ENCODE results near the gene DOCK6.

The DOCK6 gene

DNA sequence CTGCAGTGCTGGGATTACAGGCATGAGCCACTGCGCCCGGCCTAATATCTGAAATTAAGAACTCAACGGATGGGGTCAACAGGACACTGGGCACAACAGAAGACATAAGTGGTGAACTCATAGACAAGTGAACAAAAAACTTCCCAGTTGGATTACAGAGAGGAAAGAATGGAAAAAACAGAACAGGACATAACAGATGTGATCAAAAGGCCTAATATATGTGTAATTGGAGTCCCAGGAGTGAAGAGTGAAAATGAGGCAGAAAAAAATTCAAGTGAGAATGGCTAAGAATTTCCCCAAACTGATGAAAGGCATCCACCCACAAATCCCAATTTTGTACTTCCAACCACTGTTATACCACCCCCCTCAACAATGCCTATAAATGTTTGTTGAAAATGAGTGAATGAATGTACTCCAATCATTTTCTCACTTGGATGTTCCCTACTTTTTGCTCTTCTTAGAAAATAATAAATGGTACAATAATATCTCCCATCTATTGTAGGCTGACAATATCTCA, 41.2 kb downstream of the DOCK6 start:
- DNase-seq = no peak

DNA sequence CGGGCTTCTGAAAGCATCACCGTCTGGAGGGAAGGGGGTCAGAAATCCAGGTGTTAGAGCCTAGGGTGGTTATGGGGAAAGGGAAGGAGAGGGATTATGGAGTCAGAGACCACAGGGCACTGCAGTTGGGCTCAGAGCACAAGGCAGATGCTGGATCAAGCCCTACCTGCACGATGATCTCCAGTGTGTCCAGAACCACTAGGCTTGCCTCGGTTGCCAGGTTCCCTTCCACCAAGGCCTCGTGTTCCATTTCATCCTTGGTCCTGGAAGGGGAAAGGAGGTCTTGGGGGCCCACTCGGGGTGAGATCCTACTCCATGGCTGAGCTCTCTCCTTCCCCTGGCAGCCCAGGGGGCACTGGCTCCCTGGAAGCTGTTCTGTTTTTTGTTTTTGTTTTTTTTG, 47.9 kb downstream of the DOCK6 start:
- DNase-seq = no peak

DNA sequence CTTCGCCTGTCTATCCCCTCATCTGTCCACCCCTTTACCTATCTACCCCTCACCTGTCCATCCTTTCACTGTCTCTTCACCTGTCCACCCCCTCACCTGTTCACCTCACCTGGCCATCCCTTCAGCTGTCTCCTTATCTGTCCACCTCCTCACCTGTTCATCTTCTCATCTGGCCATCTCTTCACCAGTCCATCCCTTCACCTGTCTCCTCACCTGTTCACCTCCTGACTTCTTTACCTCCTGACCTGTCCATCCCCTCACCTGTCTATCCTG, 51.7 kb downstream of the DOCK6 start:
- no peak for DNase-seq

DNA sequence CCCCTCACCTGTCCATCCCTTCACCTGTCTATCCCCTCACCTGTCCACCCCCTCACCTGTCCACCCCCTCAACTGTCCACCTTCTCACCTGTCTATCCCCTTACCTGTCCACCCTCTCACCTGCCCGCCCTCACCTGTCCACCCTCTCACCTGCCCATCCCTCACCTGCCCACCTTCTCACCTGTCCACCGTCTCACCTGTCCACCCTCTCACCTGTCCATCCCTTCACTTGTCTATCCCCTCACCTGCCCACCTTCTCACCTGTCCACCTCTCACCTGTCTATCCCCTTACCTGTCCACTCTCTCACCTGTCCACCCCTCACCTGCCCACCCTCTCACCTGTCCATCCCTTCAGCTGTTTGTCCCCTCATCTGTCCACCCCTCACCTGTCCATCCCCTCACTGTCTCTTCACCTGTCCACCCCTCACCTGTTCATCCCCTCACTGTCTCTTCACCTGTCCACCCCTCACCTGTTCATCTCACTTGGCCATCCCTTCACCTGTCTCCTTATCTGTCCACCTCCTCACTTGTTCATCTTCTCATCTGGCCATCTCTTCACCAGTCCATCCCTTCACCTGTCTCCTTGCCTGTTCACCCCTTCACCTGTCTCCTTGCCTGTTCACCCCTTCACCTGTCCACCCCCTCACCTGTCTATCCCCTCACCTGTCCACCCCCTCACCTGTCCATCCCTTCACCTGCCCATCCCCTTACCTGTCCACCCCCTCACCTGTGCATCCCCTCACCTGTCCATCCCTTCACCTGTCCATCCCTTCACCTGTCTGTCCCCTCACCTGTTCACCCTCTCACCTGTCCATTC, 52.3 kb downstream of the DOCK6 start:
- no peak for DNase-seq

DNA sequence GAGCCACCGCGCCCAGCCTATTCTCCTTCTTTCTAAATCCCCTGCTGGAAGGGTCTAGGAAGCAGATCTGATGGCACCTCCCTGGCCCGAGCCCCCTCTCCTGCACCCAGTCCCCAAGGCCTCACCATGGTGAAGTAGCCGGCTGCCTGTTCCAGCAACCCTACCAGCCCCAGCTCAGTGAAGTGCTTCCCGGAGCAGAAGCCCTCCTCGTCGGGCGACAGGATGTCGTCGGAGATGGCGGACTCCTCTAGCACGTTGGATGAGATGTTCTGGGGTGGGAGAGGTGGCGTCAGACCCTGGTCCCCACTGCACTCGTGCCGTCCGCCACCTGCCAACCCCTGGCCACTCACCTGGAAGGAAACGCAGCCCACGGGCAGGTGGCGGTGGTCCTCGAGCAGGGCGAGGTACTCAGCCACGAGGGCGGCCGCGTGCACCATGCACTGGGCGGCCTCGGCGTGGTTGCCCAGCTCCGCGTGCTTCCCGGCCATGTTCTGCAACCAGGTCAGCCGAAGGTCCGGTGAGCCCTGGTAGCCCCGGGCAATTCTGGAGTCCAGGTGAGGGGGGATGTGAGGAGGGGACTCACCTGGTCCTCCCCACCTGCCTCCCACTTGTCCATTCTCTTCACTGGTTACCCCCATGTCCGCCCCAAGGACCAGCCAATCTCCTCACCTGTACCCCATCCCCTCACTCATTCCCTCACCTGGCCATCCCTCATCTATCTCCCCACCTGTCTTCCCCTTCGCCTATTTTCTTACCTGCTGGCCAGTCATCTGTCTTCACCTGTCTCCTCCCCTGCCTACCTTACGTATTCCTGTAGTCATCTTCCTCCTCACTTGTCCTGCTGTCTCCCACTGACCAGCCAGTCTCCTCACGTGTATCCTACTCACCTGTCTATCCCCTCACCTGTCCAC, 53.5 kb downstream of the DOCK6 start:
- DNase-seq = no peak

DNA sequence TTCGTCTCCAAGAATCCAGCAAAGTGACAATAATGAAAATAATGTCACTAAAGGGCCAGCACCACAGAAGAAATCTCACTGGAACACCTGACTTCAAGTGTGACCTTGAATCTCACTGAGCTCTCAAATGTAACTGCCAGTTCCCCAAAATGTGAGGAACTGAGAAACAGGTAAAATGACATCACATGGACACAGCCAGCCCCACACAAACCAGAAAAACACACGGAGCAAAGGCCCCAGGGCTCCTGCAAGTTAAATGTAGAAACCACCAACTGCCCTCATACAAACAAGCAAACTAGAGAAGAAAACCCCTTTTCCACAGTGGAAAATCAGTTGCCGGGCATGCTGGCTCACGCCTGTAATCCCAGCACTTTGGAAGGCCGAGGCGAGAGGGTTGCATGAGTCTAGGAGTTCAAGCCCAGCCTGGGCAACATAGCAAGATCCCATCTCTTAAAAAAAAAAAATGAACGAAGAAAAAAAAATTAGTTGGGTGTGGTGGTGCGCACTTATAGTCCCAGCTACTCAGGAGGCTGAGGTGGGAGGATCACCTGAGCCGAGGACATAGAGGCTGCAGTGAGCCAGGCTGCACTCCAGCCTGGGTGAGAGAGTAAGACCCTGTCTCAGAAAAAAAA, 56.3 kb downstream of the DOCK6 start:
- DNase-seq = no peak

DNA sequence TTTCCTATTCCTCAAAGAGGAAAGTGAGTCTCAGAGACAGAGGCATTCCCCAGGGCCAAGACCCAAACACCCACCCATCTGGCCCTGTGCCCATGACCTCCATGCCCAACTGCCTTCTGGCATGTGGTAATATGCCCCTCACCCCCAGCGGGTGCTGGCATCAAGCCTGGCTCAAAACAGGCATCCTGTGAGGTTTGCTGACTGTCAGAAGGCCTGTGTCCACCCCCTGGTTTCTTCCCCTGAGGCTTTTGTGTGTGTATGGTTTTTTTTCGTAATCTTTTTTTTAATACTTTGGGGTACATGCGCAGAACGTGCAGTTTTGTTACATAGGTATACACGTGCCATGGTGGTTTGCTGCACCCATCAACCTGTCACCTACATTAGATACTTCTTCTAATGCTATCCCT, 57.4 kb downstream of the DOCK6 start:
- no peak for DNase-seq

DNA sequence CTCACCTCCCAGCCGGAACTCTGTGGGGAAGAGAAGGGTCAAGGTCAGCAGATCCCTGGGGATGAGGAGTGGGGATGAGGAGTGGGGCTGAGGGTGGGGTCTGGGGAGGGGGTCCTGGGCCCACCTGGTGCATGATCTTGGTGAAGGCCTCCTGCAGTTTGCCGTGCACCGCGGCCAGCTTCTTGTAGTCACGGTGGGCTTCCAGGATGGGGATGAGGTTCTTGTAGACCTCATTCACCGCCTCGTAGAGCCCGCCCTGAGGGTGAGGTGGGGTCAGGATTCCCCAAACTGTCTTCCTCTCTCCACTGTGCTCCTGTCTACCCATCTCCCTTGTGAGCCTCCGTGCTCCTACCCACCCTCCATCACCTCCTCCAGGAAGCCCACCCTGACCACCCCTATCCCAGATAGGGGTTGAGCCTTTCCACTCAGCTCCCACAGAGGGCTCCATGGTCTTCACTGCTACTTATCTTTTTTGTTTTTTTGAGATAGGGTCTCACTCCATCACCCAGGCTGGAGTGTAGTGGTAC, 58.2 kb downstream of the DOCK6 start:
- no peak for DNase-seq

DNA sequence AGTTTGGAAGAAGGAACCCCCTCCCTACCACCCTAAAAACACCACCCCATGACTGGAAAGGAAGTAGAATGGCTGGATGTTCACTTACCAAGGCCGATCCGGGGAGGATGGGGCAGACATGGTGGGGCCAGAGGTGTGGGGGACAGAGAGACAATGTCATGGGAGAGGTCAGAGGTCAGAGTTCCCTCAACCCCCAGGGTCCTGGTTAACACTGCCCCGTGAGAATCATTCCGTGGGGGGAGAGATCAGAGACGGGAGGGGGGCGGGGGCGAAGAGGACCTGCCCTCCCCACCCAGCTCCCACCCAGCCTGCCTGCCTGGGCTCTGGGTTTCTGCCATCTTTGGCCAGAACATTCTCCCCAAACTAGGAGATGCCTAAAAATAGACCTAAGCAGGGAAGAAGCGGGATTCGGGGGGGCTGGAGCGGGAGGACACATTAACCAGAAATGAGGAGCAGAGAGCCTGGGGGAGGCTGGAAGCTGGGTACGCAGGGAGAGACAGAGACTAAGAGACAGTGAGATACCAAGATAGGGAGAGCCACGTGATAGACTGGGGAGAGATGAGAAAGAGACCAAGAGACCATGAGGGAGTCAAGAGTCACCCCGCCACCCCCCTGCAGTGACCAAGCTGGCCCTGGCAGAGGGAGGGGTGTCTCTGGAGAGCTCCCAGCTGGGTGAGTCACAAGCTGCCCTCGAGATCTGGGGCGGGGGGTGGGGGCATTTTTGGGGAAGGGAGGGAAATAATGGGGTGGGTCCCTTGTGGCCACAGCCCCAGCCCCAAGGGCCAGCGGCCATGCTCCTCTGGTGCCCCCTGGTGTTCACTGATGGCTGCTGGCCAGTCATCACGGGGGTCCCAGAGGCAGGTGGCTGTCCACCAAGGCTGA, 58.9 kb downstream of the DOCK6 start:
- peak in 1 of 2 experiments; percentile 28 for DNase-seq

DNA sequence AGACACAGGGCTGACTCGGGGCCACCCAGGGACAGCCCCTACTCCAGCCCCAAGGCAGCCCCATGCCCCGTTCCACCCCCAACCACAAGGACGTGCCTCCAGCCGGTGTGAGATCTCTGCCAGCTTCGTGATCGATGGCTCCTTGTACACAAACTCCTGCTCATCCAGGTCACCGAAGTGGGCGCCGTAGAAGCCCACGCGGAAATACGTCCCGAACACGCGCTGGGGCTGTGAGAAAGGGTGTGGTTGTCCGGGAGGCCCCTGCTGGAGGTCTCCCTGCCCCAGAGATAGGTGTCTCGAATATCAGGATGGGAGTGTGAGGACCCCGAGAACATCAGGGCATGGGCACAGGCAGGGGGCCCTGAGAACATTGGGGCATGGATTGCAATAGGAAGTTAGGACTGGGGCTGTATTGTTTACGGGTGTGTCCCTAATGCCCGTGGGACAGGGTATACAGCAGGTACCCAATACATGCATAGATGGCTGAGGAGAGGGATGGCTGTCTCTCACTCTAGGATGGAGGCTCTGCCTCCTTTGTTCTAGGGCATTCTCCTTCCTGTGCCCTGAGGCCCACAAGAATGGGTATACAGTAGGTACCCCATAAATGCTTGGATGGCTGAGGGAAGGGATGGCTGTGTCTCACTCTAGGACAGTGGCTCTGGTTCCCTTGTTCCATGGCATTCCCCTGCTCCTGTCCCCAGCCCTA, 59.7 kb downstream of the DOCK6 start:
- no peak for DNase-seq

DNA sequence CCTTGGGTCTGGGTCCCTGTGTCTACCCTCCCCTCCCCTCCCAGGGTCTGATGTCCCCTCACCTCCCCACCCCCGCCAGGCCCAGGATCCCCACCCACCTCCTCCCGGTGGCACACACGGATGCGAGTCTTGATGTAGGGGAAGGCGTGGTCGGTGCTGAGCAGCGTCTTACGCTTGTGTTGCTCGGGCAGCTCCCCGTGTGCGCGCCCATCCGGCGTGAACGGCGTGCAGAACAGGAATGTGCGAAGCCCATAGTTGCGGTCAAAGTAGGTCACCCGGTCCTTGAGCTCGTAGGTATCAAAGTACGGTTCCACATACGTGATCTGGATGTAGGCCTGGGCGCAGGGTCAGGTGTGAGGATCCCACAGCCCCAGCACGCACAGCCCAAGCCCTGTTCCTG, 60.5 kb downstream of the DOCK6 start:
- no peak for DNase-seq

DNA sequence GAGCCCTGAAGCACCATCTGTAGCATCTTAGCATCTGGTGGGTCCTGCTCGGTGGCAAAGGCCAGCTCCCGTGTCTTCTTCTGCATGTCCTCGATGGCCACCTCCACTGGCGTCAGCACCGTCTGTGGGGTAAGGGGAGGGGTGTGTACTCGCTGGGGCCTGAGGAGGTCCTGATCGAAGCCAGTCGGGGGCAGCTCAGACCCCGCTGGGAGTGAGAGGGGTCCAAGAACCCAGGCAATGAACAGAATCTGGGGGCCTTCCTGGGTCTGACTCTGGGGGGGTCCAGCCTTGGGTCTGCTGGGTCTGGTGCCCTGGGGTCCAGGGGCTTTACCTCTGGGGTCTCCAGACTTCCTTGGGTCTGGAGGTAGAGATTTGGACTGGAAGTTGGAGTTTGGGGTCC, 61.4 kb downstream of the DOCK6 start:
- no peak for DNase-seq

DNA sequence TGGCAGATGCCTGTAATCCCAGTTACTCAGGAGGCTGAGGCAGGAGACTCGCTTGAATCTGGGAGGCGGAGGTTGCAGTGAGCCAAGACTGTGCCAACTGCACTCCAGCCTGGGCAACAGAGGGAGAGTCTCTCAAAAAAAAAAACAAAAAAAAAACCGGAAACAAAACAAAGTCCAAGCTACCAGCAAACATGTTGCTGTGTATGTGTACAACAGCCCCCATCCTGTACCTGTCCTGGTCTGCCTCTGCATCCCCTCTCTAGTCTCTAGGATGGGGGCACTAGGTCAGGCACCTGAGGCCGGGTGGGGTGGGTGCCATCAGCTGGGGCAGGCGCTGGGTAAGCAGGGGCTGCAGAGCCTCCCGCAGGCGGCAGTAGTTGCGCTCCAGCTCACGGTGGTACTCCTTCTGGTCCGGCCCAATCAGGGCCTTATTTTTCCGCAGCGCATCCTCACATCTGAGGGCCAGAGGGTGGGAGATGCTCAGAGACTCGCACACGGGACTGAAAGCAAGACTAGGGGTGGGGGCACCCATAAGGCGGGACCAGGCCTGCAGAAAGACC, 62.2 kb downstream of the DOCK6 start:
- no peak for DNase-seq

DNA sequence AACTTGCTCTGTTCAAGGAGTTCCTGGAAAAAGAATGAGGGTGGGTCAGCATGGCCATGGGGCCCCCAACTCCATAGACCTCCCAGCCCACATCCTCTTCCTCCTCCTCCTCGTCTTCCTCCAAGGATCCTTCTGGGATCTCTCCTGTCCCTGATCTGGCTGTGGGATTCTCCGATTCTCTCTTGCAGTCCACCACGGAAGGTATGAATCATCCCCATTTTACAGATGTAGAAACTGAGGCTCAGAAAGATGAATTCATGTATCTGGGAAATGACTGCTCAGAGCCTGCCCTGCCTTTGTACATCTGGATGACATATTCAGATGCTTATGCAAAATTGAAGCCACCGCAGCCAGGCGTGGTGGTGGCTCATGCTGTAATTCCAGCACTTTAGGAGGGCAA, 62.8 kb downstream of the DOCK6 start:
- no peak for DNase-seq

DNA sequence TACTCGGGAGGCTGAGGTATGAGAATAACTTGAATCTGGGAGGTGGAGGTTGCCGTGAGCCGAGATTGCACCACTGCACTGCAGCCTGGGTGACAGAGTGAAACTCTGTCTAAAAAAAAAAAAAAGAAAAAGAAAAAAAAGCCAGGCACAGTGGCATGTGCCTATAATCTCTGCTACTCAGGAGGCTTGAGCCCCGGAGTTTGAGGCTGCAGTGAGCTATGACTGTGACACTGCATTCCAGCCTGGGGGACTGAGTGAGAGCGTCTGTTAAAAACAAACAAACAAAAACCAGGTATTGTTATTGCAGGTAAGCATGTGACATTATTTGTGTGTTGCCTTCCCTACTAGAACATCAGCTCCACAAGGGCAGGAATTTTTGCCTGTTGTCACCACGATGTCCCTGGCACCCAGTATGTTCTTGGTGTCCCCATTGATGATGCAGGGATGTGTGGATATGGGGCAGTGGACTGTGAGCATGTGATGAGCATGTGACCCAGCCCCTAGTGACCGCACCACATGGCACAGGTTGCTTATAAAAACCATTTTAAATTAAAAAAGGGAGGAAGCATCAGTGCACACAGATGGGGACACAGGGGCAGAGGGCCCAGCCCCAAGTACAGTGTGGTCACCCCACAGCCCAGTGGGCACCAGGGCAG, 63.4 kb downstream of the DOCK6 start:
- no peak for DNase-seq

DNA sequence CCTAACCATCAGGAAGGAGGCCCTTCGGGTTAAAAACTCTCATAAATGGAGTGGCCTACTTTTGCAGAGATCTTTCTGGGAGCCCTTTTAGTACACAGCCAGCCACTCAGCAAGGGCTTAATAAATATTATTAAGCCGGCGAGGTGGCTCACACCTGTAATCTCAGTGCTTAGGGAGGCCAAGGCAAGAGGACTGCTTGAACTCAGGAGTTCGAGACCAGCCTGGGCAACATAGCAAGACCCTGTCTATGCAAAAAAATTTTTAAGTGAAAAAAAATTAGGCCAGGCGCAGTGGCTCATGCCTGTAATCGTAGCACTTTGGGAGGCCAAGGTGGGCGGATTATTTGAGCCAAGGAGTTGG, 64.2 kb downstream of the DOCK6 start:
- DNase-seq = no peak

DNA sequence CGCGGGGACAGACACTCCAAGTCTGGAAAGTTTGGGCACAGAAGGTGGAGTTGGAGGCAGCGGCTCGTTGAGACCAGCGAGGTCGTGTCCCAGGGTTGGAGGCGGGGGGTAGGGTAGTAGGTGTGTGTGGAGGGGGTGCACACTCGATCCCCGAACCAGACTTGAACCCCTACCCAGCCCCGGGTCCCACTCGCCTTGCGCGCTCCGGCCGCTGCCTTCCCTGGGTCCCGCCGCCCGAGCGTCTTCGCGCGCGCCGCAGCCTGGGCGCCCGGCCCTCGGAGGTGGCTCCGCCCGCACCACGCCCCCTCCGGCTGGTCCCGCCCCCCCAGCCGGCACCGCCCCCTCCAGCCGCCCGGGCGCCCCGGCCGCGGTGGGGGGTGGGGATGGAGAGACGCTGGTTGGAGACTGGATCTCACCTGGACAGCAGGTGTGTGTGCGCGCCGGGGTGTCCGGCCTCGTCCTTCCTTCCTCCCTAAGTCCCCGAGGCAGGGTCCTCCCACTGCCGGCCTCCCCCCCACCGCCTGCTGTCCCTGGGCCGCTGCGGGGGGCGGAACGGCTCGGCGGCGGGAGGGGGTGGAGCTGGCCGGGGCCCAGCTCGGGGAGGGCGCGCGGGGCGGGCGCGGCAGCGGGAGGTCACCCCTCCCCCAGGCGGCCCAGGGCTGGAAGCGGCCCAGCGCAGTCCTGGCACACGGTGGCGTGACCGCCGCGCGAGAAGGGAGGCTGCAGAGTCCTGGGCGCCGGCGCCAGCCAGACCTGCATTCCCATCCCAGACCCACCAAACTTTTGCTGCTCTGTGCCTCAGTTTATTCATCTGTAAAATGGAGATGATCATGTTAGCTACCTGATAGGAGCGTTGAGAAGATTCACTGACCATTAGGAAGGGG, 64.8 kb downstream of the DOCK6 start, which contains the start of gene KANK2:
KANK2 (minus strand) TSS at position 255 of the 884 bp plus-strand sequence. CDS start 3,034 bp downstream, outside the sequence.
- peak; percentile 74 to 75 for DNase-seq

DNA sequence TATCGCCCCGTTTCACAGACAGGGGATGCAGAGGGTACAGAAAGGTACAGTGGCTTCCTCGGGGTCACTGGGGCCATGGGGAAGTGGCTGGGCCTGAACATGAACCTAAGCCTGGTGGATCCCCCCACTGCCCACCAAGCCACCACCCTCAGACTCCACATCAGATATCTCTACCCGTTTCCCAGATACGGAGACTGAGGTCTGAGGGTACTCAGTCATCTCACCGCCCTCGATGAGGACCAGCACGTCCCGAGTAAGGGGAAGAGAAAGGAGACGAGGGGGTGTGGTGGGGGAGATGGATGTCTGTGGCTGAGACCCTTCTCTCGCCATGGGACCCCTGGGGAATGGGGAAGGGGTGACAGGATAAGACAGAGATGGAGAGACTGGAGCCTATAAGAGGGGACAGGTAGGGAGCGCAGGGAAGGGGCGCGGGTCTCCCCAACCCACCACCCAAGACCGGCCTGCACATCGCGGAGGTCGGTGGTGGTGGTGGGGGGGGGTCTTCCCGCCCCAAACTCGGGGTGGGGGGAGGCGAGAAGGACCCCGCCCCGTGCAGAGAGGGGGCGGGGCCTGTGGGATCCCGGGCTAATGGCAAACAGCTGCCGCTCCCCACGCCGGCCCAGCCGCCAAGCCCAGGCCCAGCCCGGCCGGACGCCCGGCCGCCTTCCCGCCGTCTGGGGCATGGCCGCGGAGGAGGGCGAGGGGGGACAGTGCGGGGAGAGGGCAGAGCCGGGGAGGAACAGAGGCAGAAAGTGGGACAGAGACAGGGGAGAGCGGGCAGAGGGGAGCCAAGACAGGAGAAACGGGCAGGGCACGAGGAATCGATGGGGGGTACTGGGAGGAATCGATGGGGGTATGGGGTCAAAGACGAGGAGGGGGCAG, 65.7 kb downstream of the DOCK6 start:
- peak in 1 of 2 experiments; percentile 2 for DNase-seq

DNA sequence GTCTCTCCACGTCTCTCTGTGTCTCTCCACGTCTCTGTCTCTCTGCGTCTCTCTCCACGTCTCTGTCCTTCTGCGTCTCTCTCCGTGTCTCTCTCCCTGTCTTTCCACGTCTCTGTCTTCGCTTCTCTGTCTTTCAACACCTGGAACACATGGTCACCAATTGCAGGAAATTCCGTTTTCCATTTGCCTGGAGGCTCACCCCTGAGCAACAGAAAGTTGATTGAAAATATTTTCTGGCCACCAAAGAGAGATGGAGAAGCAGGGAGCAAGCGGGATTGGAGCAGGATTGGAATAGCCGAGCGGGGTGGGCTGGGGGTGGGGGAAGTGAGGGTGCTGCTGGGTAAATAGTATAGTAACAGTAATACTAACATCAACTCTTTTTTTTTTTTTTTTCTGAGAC, 66.6 kb downstream of the DOCK6 start:
- no peak for DNase-seq
